ENCODE measurements around the gene SLC1A3.

SLC1A3 gene

DNA sequence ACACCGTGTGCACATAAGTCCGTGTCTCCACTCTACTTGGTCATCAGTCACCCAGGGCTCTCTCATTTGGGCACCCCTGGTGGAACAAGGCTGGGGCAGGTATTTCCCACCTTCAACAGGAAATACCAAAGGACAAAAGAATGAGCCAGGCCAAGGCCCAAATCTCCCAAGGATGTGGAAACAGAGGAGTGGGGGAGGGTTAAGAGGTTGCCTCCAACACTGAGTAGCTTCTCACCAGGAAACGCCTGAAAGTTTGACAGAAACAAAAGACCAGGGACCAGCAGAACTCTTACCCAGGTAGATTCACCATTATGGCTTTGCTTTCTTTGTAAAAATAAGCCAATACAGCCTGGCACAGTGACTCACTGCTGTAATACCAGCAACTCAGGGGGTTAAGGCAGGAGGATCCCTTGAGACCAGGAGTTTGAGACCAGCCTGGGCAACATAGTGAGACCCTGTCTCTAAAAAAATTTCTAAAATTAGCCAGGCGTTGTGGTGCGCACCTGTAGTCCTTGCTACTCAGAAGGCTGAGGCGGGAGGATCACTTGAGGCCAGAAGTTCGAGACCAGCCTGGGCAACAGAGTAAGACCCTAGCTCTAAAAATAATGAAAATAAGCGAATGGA is 12.7 kb downstream of the SLC1A3 start:
- TF ChIP-seq TAF1 (IDR thresholded peaks at IDR 0.05; ENCODE audit: borderline replicate concordance, insufficient read depth, low read length) (no peak), FOXP2 (optimal IDR thresholded peaks at IDR 0.05; ENCODE audit: borderline replicate concordance, extremely low read depth, extremely low read length, insufficient read depth) (no peak), SIN3A (IDR thresholded peaks at IDR 0.05; ENCODE audit: borderline replicate concordance, insufficient read depth, low read length) (no peak), POLR2AphosphoS5 (IDR thresholded peaks at IDR 0.05; ENCODE audit: low read depth, low read length) (no peak)
- TF ChIP-seq, protein P1, sequence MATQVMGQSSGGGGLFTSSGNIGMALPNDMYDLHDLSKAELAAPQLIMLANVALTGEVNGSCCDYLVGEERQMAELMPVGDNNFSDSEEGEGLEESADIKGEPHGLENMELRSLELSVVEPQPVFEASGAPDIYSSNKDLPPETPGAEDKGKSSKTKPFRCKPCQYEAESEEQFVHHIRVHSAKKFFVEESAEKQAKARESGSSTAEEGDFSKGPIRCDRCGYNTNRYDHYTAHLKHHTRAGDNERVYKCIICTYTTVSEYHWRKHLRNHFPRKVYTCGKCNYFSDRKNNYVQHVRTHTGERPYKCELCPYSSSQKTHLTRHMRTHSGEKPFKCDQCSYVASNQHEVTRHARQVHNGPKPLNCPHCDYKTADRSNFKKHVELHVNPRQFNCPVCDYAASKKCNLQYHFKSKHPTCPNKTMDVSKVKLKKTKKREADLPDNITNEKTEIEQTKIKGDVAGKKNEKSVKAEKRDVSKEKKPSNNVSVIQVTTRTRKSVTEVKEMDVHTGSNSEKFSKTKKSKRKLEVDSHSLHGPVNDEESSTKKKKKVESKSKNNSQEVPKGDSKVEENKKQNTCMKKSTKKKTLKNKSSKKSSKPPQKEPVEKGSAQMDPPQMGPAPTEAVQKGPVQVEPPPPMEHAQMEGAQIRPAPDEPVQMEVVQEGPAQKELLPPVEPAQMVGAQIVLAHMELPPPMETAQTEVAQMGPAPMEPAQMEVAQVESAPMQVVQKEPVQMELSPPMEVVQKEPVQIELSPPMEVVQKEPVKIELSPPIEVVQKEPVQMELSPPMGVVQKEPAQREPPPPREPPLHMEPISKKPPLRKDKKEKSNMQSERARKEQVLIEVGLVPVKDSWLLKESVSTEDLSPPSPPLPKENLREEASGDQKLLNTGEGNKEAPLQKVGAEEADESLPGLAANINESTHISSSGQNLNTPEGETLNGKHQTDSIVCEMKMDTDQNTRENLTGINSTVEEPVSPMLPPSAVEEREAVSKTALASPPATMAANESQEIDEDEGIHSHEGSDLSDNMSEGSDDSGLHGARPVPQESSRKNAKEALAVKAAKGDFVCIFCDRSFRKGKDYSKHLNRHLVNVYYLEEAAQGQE (IDR thresholded peaks at IDR 0.05; ENCODE audit: insufficient read depth in 1 of 2, low read depth in 2 of 2, low read length in 2 of 2) = no peak

DNA sequence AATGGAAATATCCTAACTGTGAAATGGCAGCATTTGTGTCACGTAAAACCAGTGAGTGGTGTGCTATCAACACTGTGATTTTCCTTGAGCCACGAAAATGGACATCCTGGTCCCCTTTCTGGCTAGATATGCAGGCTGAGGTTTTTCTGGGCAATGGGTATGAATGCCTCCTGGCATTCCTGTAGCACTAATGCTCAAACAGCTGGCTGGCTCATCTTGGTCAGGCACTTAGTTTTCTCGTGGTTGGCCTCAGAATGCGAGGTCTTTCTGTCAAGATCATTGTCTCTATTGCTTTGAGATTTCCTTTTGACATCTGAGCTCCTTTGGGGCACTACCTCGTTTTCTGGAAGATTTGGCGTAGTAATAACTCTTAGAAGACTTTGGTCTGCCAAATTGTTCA is 15.6 kb downstream of the SLC1A3 start:
- TF ChIP-seq SIN3A (IDR thresholded peaks at IDR 0.05; ENCODE audit: borderline replicate concordance, insufficient read depth, low read length) (no peak), FOXP2 (optimal IDR thresholded peaks at IDR 0.05; ENCODE audit: borderline replicate concordance, extremely low read depth, extremely low read length, insufficient read depth) (no peak), TAF1 (IDR thresholded peaks at IDR 0.05; ENCODE audit: borderline replicate concordance, insufficient read depth, low read length) (no peak), POLR2AphosphoS5 (IDR thresholded peaks at IDR 0.05; ENCODE audit: low read depth, low read length) (no peak)
- TF ChIP-seq, protein P1 (IDR thresholded peaks at IDR 0.05; ENCODE audit: insufficient read depth in 1 of 2, low read depth in 2 of 2, low read length in 2 of 2) = no peak

DNA sequence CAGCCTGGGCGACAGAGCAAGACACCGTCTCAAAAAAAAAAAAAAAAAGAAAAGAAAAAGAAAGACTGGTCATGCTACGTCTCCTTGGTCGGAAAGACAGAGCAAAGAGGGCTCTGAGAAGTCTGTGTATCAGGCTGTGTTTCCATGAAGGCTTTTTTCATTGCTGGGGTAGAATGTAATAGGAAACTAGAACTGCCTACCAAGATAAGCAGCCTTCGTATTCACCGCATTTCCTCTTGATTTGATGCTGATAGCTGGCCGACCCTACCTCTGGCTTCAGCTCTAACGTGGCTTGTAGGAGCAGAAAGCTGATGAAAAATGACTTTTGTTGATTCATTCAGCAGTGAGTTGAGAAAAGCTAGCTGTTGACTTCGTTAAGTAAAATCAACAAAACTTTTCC is 17.4 kb downstream of the SLC1A3 start:
- TF ChIP-seq FOXP2 (optimal IDR thresholded peaks at IDR 0.05; ENCODE audit: borderline replicate concordance, extremely low read depth, extremely low read length, insufficient read depth) (no peak), TAF1 (IDR thresholded peaks at IDR 0.05; ENCODE audit: borderline replicate concordance, insufficient read depth, low read length) (no peak), POLR2AphosphoS5 (IDR thresholded peaks at IDR 0.05; ENCODE audit: low read depth, low read length) (no peak), SIN3A (IDR thresholded peaks at IDR 0.05; ENCODE audit: borderline replicate concordance, insufficient read depth, low read length) (no peak)
- TF ChIP-seq, protein P1 (IDR thresholded peaks at IDR 0.05; ENCODE audit: insufficient read depth in 1 of 2, low read depth in 2 of 2, low read length in 2 of 2) = no peak

DNA sequence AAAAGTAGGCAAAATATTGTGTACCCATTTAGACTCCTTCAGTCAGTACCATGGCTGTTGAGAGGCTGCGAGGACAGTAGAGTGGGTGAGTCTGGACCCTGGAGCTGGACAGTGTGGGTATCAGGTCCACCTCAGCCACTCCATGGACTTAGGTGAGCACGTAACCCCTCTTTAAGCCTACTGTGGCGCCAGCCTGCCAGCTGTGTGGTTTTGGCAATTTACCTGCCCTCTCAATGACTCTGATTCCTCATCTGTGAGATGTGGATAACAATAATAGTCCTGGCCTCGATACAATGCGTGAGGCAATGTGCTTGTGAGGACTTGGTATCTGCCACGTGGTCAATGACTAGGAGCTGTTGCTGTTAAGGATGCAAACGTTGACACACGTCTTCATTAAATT is 17.9 kb downstream of the SLC1A3 start:
- no peak for TF ChIP-seq TAF1 (IDR thresholded peaks at IDR 0.05; ENCODE audit: borderline replicate concordance, insufficient read depth, low read length)
- no peak for TF ChIP-seq POLR2AphosphoS5 (IDR thresholded peaks at IDR 0.05; ENCODE audit: low read depth, low read length)
- TF ChIP-seq, protein P1 (IDR thresholded peaks at IDR 0.05; ENCODE audit: insufficient read depth in 1 of 2, low read depth in 2 of 2, low read length in 2 of 2) = no peak
- TF ChIP-seq FOXP2 (optimal IDR thresholded peaks at IDR 0.05; ENCODE audit: borderline replicate concordance, extremely low read depth, extremely low read length, insufficient read depth) = no peak
- no peak for TF ChIP-seq SIN3A (IDR thresholded peaks at IDR 0.05; ENCODE audit: borderline replicate concordance, insufficient read depth, low read length)

All from PFSK-1 (cell line).